HepG2 (cell line): ENCODE data around the gene SLC20A1. TPM values are rescaled to one million over a fixed set of nuclear protein-coding genes. Genes with fewer than 3 reads are reported as not detected.

Source experiments
- FOXO1 ChIP-seq: sonication (generic); formaldehyde crosslinking; IDR thresholded peaks from 2 replicates; pipeline ENCODE4 v1.4.0; 2020; ENCODE audit warnings: missing genetic modification reagents
- HNRNPUL1 ChIP-seq: fragments of 200-400 bp; formaldehyde crosslinking; IDR thresholded peaks from 2 replicates; pipeline ENCODE4 v1.6.1; 2017; ENCODE audit warnings: low read depth, mild to moderate bottlenecking, low read length, moderate library complexity
- HOXA7 ChIP-seq: sonication (generic); formaldehyde crosslinking; IDR thresholded peaks from 2 replicates; pipeline ENCODE4 v1.8.1; 2022; ENCODE audit warnings: mild to moderate bottlenecking, missing genetic modification reagents, moderate library complexity
- HOXD1 ChIP-seq: sonication (generic); formaldehyde crosslinking; IDR thresholded peaks from 2 replicates; pipeline ENCODE4 v1.5.0; 2020; ENCODE audit warnings: missing genetic modification reagents
- KLF12 ChIP-seq: sonication (generic); formaldehyde crosslinking; IDR thresholded peaks from 2 replicates; pipeline ENCODE4 v1.4.0; 2020; ENCODE audit warnings: missing genetic modification reagents, borderline replicate concordance
- MAFK ChIP-seq, 2 experiments: IDR thresholded peaks in 1 of 2; conservative IDR thresholded peaks in 1 of 2; 2 replicates each; pipeline ENCODE4 v1.6.1; 2011; ENCODE audit warnings: improper control_type of control experiment in 2 of 2, low read length in 2 of 2
- RARA ChIP-seq: IDR thresholded peaks from 2 replicates; pipeline ENCODE4 v1.6.1; 2016; ENCODE audit warnings: missing genetic modification reagents, missing compliant biosample characterization
- TEAD2 ChIP-seq: sonication (generic); formaldehyde crosslinking; IDR thresholded peaks from 2 replicates; pipeline ENCODE4 v1.9.0; 2021; ENCODE audit warnings: missing genetic modification reagents
- TOPORS ChIP-seq: sonication (generic); formaldehyde crosslinking; IDR thresholded peaks from 2 replicates; pipeline ENCODE4 v1.8.0; 2023; ENCODE audit warnings: mild to moderate bottlenecking, missing genetic modification reagents
- ZFP1 ChIP-seq: IDR thresholded peaks from 2 replicates; pipeline ENCODE4 v1.6.1; 2016
- ZNF138 ChIP-seq: sonication (generic); formaldehyde crosslinking; IDR thresholded peaks from 2 replicates; pipeline ENCODE4 v1.5.0; 2020; ENCODE audit warnings: mild to moderate bottlenecking, low read depth, missing genetic modification reagents
- ZNF253 ChIP-seq: sonication (generic); formaldehyde crosslinking; IDR thresholded peaks from 2 replicates; pipeline ENCODE4 v1.8.0; 2022; ENCODE audit warnings: mild to moderate bottlenecking, missing genetic modification reagents, borderline replicate concordance
- ZNF329 ChIP-seq: sonication (generic); formaldehyde crosslinking; IDR thresholded peaks from 2 replicates; pipeline ENCODE4 v1.9.0; 2021; ENCODE audit warnings: low read depth, mild to moderate bottlenecking, missing genetic modification reagents
- ZNF572 ChIP-seq: sonication (generic); formaldehyde crosslinking; IDR thresholded peaks from 2 replicates; pipeline ENCODE4 v1.5.1; 2020; ENCODE audit warnings: mild to moderate bottlenecking, missing genetic modification reagents
- ZNF790 ChIP-seq: sonication (generic); formaldehyde crosslinking; IDR thresholded peaks from 2 replicates; pipeline ENCODE4 v1.8.0; 2022; ENCODE audit warnings: missing genetic modification reagents, mild to moderate bottlenecking, borderline replicate concordance
- polyA plus RNA-seq, 8 experiments: library from polyadenylated mRNA; depleted of rRNA in 3 of 8; stranded (reverse) in 7 of 8; unstranded in 1 of 8; fragments of >200 nt; fragmentation: Illumina TruSeq in 4 of 8; extraction: Trizol in 4 of 8; gene quantifications; 2 replicates each; pipeline versions ENCODE4 v1.2.1 to v1.2.3, GENCODE V29; 2011 to 2016; ENCODE audit warnings: low read depth in 4 of 8, missing spikeins in 1 of 8, mixed read lengths in 1 of 8; ENCODE audit not compliant: insufficient read depth in 1 of 8
- total RNA-seq, 5 experiments: library from RNA; depleted of rRNA; stranded (reverse); fragments of >200 nt; fragmentation: Illumina TruSeq; extraction: Trizol; gene quantifications; 2 replicates each; pipeline ENCODE4 v1.2.3, GENCODE V29; 2016; ENCODE audit warnings: low read depth in 1 of 5
- TF ChIP-seq, protein P1 (sequence below): sonication (generic); formaldehyde crosslinking; IDR thresholded peaks from 2 replicates; pipeline ENCODE4 v1.8.1; 2023; ENCODE audit warnings: mild to moderate bottlenecking, missing genetic modification reagents
- TF ChIP-seq, protein P2 (sequence below): sonication (generic); formaldehyde crosslinking; IDR thresholded peaks from 2 replicates; pipeline ENCODE4 v1.4.0; 2020; ENCODE audit warnings: missing genetic modification reagents, borderline replicate concordance
- TF ChIP-seq, protein P3 (sequence below): IDR thresholded peaks from 2 replicates; pipeline ENCODE4 v1.6.1; 2016
- TF ChIP-seq, protein P4 (sequence below): fragments of 450-650 bp; IDR thresholded peaks from 2 replicates; pipeline ENCODE4 v1.6.1; 2017; ENCODE audit warnings: mild to moderate bottlenecking
- TF ChIP-seq, protein P5 (sequence below): sonication (generic); IDR thresholded peaks from 2 replicates; pipeline ENCODE4 v1.6.1; 2016; ENCODE audit warnings: low read depth, borderline replicate concordance

SLC20A1 gene
- total and polyA plus RNA-seq, 2 of the 13 experiments (the other 11 are each of a cell fraction or from before 2014, with no cell fraction given) = 54.0 to 85.9 TPM

DNA sequence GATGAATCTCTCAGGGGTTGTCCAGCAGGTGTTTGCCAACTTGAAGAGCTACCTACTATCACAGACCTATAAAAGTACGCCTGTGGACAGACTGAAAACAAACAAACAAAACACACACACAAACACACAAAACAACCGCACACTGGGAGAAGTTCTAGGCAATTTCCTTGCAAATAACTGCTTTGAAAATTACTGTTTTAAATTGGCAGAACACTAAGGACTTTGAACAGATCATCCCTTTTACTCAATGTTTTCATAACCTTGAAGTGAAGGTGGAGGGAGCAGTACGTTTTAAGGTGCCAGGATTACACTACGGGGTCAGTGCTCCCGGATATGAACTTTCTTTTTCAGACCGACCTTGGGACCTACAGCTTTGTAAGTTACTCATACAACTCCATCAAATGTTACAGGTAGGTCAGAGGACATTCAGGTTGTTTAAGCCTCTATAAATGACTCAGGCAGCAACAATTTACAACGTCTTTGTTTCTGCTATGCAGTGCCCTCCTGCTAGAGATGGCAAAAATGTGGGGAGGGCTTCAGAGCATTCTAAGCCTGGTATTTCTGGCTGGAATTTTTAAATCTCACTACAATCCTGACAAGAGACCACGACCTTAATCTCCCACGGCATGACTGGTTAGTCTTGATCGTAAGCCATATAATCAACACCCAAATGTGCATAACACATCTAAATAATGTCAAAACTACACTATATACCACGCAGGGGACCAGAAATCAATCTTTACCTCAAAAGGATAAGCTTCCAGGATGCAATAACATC is 1.4 kb upstream of the SLC20A1 start (continued):
- TF ChIP-seq MAFK (conservative IDR thresholded peaks at IDR 0.05 in 1 of 2, IDR thresholded peaks at IDR 0.05 in 1 of 2; ENCODE audit: low read length in 2 of 2) = peak; percentile 21 to 40; a peak in 2 of 4 replicates
- TF ChIP-seq, protein P1, sequence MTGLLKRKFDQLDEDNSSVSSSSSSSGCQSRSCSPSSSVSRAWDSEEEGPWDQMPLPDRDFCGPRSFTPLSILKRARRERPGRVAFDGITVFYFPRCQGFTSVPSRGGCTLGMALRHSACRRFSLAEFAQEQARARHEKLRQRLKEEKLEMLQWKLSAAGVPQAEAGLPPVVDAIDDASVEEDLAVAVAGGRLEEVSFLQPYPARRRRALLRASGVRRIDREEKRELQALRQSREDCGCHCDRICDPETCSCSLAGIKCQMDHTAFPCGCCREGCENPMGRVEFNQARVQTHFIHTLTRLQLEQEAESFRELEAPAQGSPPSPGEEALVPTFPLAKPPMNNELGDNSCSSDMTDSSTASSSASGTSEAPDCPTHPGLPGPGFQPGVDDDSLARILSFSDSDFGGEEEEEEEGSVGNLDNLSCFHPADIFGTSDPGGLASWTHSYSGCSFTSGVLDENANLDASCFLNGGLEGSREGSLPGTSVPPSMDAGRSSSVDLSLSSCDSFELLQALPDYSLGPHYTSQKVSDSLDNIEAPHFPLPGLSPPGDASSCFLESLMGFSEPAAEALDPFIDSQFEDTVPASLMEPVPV = 0 out of 2 replicates have a peak, but pooled peaks have one; percentile 34
- no peak for TF ChIP-seq TEAD2 (CRISPR knock-in tag)
- peak; percentile 84 for TF ChIP-seq FOXO1 (CRISPR knock-in tag)
- TF ChIP-seq, protein P2, sequence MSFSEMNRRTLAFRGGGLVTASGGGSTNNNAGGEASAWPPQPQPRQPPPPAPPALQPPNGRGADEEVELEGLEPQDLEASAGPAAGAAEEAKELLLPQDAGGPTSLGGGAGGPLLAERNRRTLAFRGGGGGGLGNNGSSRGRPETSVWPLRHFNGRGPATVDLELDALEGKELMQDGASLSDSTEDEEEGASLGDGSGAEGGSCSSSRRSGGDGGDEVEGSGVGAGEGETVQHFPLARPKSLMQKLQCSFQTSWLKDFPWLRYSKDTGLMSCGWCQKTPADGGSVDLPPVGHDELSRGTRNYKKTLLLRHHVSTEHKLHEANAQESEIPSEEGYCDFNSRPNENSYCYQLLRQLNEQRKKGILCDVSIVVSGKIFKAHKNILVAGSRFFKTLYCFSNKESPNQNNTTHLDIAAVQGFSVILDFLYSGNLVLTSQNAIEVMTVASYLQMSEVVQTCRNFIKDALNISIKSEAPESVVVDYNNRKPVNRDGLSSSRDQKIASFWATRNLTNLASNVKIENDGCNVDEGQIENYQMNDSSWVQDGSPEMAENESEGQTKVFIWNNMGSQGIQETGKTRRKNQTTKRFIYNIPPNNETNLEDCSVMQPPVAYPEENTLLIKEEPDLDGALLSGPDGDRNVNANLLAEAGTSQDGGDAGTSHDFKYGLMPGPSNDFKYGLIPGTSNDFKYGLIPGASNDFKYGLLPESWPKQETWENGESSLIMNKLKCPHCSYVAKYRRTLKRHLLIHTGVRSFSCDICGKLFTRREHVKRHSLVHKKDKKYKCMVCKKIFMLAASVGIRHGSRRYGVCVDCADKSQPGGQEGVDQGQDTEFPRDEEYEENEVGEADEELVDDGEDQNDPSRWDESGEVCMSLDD = no peak; the same call in 1 of the 2 replicates
- 0 out of 2 replicates have a peak, but pooled peaks have one; percentile 64 for TF ChIP-seq HOXD1 (CRISPR knock-in tag)
- TF ChIP-seq ZNF572 (CRISPR knock-in tag) = no peak
- no peak for TF ChIP-seq HOXA7
- TF ChIP-seq, protein P3, sequence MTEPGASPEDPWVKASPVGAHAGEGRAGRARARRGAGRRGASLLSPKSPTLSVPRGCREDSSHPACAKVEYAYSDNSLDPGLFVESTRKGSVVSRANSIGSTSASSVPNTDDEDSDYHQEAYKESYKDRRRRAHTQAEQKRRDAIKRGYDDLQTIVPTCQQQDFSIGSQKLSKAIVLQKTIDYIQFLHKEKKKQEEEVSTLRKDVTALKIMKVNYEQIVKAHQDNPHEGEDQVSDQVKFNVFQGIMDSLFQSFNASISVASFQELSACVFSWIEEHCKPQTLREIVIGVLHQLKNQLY (CRISPR knock-in tag) = peak; percentile 78
- TF ChIP-seq ZFP1 = peak; percentile 46; the same call in 1 of the 2 replicates
- TF ChIP-seq, protein P4, sequence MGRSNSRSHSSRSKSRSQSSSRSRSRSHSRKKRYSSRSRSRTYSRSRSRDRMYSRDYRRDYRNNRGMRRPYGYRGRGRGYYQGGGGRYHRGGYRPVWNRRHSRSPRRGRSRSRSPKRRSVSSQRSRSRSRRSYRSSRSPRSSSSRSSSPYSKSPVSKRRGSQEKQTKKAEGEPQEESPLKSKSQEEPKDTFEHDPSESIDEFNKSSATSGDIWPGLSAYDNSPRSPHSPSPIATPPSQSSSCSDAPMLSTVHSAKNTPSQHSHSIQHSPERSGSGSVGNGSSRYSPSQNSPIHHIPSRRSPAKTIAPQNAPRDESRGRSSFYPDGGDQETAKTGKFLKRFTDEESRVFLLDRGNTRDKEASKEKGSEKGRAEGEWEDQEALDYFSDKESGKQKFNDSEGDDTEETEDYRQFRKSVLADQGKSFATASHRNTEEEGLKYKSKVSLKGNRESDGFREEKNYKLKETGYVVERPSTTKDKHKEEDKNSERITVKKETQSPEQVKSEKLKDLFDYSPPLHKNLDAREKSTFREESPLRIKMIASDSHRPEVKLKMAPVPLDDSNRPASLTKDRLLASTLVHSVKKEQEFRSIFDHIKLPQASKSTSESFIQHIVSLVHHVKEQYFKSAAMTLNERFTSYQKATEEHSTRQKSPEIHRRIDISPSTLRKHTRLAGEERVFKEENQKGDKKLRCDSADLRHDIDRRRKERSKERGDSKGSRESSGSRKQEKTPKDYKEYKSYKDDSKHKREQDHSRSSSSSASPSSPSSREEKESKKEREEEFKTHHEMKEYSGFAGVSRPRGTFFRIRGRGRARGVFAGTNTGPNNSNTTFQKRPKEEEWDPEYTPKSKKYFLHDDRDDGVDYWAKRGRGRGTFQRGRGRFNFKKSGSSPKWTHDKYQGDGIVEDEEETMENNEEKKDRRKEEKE = no peak
- no peak for TF ChIP-seq ZNF138 (CRISPR knock-in tag)
- no peak for TF ChIP-seq ZNF790 (CRISPR knock-in tag)
- no peak for TF ChIP-seq ZNF329
- TF ChIP-seq KLF12 (CRISPR knock-in tag) = no peak
- no peak for TF ChIP-seq ZNF253 (CRISPR knock-in tag)
- TF ChIP-seq TOPORS (CRISPR knock-in tag) = no peak
- TF ChIP-seq RARA (CRISPR knock-in tag) = peak; percentile 98
- no peak for TF ChIP-seq HNRNPUL1
- TF ChIP-seq, protein P5, sequence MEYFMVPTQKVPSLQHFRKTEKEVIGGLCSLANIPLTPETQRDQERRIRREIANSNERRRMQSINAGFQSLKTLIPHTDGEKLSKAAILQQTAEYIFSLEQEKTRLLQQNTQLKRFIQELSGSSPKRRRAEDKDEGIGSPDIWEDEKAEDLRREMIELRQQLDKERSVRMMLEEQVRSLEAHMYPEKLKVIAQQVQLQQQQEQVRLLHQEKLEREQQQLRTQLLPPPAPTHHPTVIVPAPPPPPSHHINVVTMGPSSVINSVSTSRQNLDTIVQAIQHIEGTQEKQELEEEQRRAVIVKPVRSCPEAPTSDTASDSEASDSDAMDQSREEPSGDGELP = peak; percentile 35; the same call in 1 of the 2 replicates
